GM12878 (cell line): ENCODE results near the gene ZNF43. TPM values are rescaled to one million over a fixed set of nuclear protein-coding genes. Genes with fewer than 3 reads are reported as not detected.

Experiments
- ATAC-seq: fragments of 200-7000 bp; cut with Tn5 transposase; 3 replicates; pipeline ENCODE4 v1.9.1; 2020; ENCODE audit warnings: mild to moderate bottlenecking, moderate library complexity
- BruUV-seq: library from RNA; stranded (reverse); fragments of 400-500 nt; replicated peaks from 2 replicates; lab custom pipeline; 2021; lab: Mats Ljungman, UMichigan
- CTCF ChIA-PET: fragments of 300-600 bp; sonication (Branson Sonifier 250); formaldehyde crosslinking; extraction: SDS; loops from one replicate; lab custom pipeline; 2021; ENCODE audit warnings: inconsistent platforms; lab: Yijun Ruan, JAX
- POLR2A ChIA-PET: fragments of 350-600 bp; formaldehyde crosslinking; extraction: SDS; loops from one replicate; lab custom pipeline; 2021; ENCODE audit warnings: inconsistent platforms; lab: Charles Lee
- RAD21 ChIA-PET: fragments of 300-600 bp; sonication (Branson Sonifier 250); formaldehyde crosslinking; loops from one replicate; lab custom pipeline; 2023; ENCODE audit warnings: antibody characterized with exemption; ENCODE audit not compliant: unreplicated experiment; lab: Charles Lee
- SMC1A ChIA-PET: fragments of 300-600 bp; sonication (Branson Sonifier 250); formaldehyde crosslinking; loops from one replicate; lab custom pipeline; 2023; ENCODE audit not compliant: unreplicated experiment, uncharacterized antibody; lab: Charles Lee
- DNase-seq: peaks from one replicate; pipeline ENCODE4 v3.0.0-alpha.2; 2011; ENCODE audit warnings: low read depth, low spot score
- FAIRE-seq: peaks from 3 replicates; lab custom pipeline; 2011; peaks lifted over from hg19 to GRCh38; lab: Jason Lieb, UNC
- H2AFZ ChIP-seq: 2 replicates; pipeline ENCODE4 v1.6.0; 2011; ENCODE audit warnings: low read depth, low read length, control low read depth; ENCODE audit not compliant: control insufficient read depth
- H3K27ac ChIP-seq: 2 replicates; pipeline ENCODE4 v1.5.1; 2011; ENCODE audit warnings: control low read depth; ENCODE audit not compliant: control insufficient read depth, insufficient read depth
- H3K27me3 ChIP-seq, 2 experiments: replicated peaks in 1 of 2; 2 replicates each; pipeline versions ENCODE4 v1.6.0 to v1.6.1; 2011; ENCODE audit warnings: low read length in 1 of 2; ENCODE audit not compliant: control insufficient read depth in 2 of 2, insufficient read depth in 2 of 2
- H3K36me3 ChIP-seq, 2 experiments: 2 replicates each; pipeline ENCODE4 v1.5.1; 2011; ENCODE audit warnings: low read length in 1 of 2; ENCODE audit not compliant: control insufficient read depth in 2 of 2, insufficient read depth in 2 of 2
- H3K4me1 ChIP-seq: 2 replicates; pipeline ENCODE4 v1.6.1; 2011; ENCODE audit warnings: mild to moderate bottlenecking, low read length, moderate library complexity, mixed read lengths; ENCODE audit not compliant: control insufficient read depth, insufficient read depth
- H3K4me2 ChIP-seq: 2 replicates; pipeline ENCODE4 v1.6.0; 2011; ENCODE audit warnings: control low read depth; ENCODE audit not compliant: control insufficient read depth, insufficient read depth
- H3K4me3 ChIP-seq: fragments of 200-600 bp; sonication (generic); 2 replicates; pipeline ENCODE4 v1.5.1; 2016
- H3K79me2 ChIP-seq: 2 replicates; pipeline ENCODE4 v1.6.0; 2011; ENCODE audit warnings: low read length; ENCODE audit not compliant: control insufficient read depth, insufficient read depth
- H3K9ac ChIP-seq: 2 replicates; pipeline ENCODE4 v1.8.0; 2011; ENCODE audit warnings: low read length, control low read depth, mixed read lengths; ENCODE audit not compliant: control insufficient read depth, insufficient read depth
- H3K9me3 ChIP-seq: replicated peaks from 3 replicates; pipeline ENCODE4 v1.5.1; 2011; ENCODE audit warnings: mild to moderate bottlenecking, low read length; ENCODE audit not compliant: control insufficient read depth, insufficient read depth
- H4K20me1 ChIP-seq: 2 replicates; pipeline ENCODE4 v1.6.0; 2011; ENCODE audit not compliant: control insufficient read depth, insufficient read depth
- CEBPB ChIP-seq, 2 experiments: fragments of 150-350 bp in 1 of 2; IDR thresholded peaks; 2 replicates each; pipeline ENCODE4 v1.6.1; 2012 to 2014; ENCODE audit warnings: low read depth in 2 of 2, low read length in 2 of 2, borderline replicate concordance in 1 of 2, inconsistent platforms in 1 of 2
- CHD4 ChIP-seq: fragments of 200-600 bp; sonication (generic); IDR thresholded peaks from 2 replicates; pipeline ENCODE4 v1.6.1; 2016; ENCODE audit warnings: mild to moderate bottlenecking
- DPF2 ChIP-seq: fragments of 450-650 bp; IDR thresholded peaks from 2 replicates; pipeline ENCODE4 v1.6.1; 2017; ENCODE audit warnings: mild to moderate bottlenecking
- HDAC6 ChIP-seq: fragments of 200-600 bp; sonication (generic); IDR thresholded peaks from one replicate; pipeline ENCODE4 v1.8.0; 2017; ENCODE audit warnings: antibody characterized with exemption; ENCODE audit not compliant: unreplicated experiment
- HDGF ChIP-seq: fragments of 450-650 bp; IDR thresholded peaks from 2 replicates; pipeline ENCODE4 v1.6.1; 2016; ENCODE audit warnings: antibody characterized with exemption
- IRF3 ChIP-seq: fragments of 450-650 bp; IDR thresholded peaks from 2 replicates; pipeline ENCODE4 v1.6.1; 2014; ENCODE audit warnings: mild to moderate bottlenecking
- JUNB ChIP-seq: IDR thresholded peaks from 2 replicates; pipeline ENCODE4 v1.6.1; 2016; ENCODE audit warnings: antibody characterized with exemption, mild to moderate bottlenecking
- LARP7 ChIP-seq: fragments of 450-650 bp; IDR thresholded peaks from 2 replicates; pipeline ENCODE4 v1.6.1; 2017; ENCODE audit warnings: mild to moderate bottlenecking
- MTA3 ChIP-seq: IDR thresholded peaks from 2 replicates; pipeline ENCODE4 v1.6.1; 2012; ENCODE audit warnings: low read length, inconsistent platforms, borderline replicate concordance
- NFIC ChIP-seq: IDR thresholded peaks from 2 replicates; pipeline ENCODE4 v1.6.1; 2012; ENCODE audit warnings: low read depth, mild to moderate bottlenecking, inconsistent platforms, low read length, moderate library complexity
- NFYA ChIP-seq: IDR thresholded peaks from 2 replicates; pipeline ENCODE4 v1.6.1; 2011; ENCODE audit warnings: low read depth, mild to moderate bottlenecking, low read length, improper control_type of control experiment, borderline replicate concordance
- NFYB ChIP-seq: IDR thresholded peaks from 2 replicates; pipeline ENCODE4 v1.6.1; 2011; ENCODE audit warnings: low read depth, mild to moderate bottlenecking, low read length, improper control_type of control experiment, moderate library complexity; ENCODE audit not compliant: insufficient read depth
- RUNX3 ChIP-seq: IDR thresholded peaks from 2 replicates; pipeline ENCODE4 v1.6.1; 2012; ENCODE audit warnings: low read length, inconsistent platforms
- SMC3 ChIP-seq: IDR thresholded peaks from 2 replicates; pipeline ENCODE4 v1.6.1; 2011; ENCODE audit warnings: low read length, improper control_type of control experiment, borderline replicate concordance
- YY1 ChIP-seq: IDR thresholded peaks from 2 replicates; pipeline ENCODE4 v1.6.1; 2011; ENCODE audit warnings: low read depth, mild to moderate bottlenecking, low read length
- ZNF217 ChIP-seq: fragments of 450-650 bp; IDR thresholded peaks from 2 replicates; pipeline ENCODE4 v1.6.1; 2017; ENCODE audit warnings: antibody characterized with exemption, mild to moderate bottlenecking
- WGBS: methylation state at CpG from one replicate; pipeline ENCODE4 v1.1.6; 2016; ENCODE audit warnings: low lambda C conversion rate; ENCODE audit not compliant: insufficient replicate concordance, insufficient coverage; ENCODE audit errors: missing lambda C conversion rate; 5-methylcytosine and 5-hydroxymethylcytosine counted together
- in situ Hi-C: fragments of 300-500 bp; cut with MboI; formaldehyde crosslinking; loops from 9 replicates; pipeline ENCODE4 v1.14.3; 2018; ENCODE audit warnings: mixed read lengths
- intact Hi-C: fragments of 100-400 bp; cut with micrococcal nuclease; formaldehyde crosslinking; loops from one replicate; pipeline ENCODE4 v1.14.2; 2022; ENCODE audit not compliant: unreplicated experiment
- polyA plus RNA-seq, 11 experiments: library from polyadenylated mRNA; depleted of rRNA in 4 of 11; unstranded in 6 of 11; stranded (reverse) in 5 of 11; fragments of >200 nt; fragmentation: Nextera tagmentation in 4 of 11; fragmentation: Illumina TruSeq in 1 of 11; extraction: Ambion mirVana in 4 of 11; extraction: Trizol in 1 of 11; gene quantifications; 1 replicate in 1 of 11; 2 replicates in 10 of 11; pipeline versions ENCODE4 v1.2.1 to v1.2.3, GENCODE V29; 2011 to 2016; ENCODE audit warnings: inconsistent platforms in 2 of 11, missing spikeins in 2 of 11, low read depth in 1 of 11
- total RNA-seq, 4 experiments: library from RNA; depleted of rRNA in 3 of 4; stranded (reverse); fragments of >200 nt in 3 of 4; fragmentation: Illumina TruSeq in 1 of 4; extraction: Trizol in 1 of 4; gene quantifications; 2 replicates each; pipeline versions ENCODE4 v1.2.1 to v1.2.3, GENCODE V29; 2013 to 2021
- TF ChIP-seq, protein P1 (sequence below): IDR thresholded peaks from 2 replicates; pipeline ENCODE4 v1.6.1; 2011; ENCODE audit warnings: mild to moderate bottlenecking, low read depth, low read length, moderate library complexity; ENCODE audit not compliant: insufficient replicate concordance

ZNF43 gene
- total and polyA plus RNA-seq, 10 of the 15 experiments (the other 5 are each of a cell fraction or from before 2014, with no cell fraction given), result 0.07 to 1.0 (median 0.38) TPM

DNA sequence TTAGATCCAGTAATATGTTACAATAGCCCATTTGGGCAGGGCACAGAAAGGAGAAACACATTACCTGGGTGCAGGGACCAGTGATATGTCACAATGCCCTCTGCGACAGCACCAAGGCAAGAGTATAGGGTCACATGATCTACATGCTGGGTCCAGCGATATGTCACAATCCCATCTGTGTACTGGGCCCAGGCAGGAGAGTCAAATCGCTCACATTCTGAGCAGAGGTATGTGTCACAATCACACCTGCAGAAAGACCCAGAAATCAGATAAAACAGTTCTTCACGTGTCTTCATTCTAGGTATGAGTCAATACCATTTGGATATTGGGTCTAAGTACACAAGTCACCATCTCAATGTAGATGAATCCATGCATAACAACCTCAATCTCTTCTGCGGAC is 7.1 kb upstream of the ZNF43 start:
- ATAC-seq, result no peak
- POLR2A ChIA-PET, result no interaction called here
- no peak for DNase-seq
- no TSS peak for BruUV-seq
- no peak for TF ChIP-seq DPF2
- no peak for TF ChIP-seq LARP7
- no peak for TF ChIP-seq NFYA
- TF ChIP-seq MTA3, result no peak
- no peak for TF ChIP-seq NFIC
- no peak for TF ChIP-seq CHD4
- TF ChIP-seq IRF3, result no peak
- TF ChIP-seq RUNX3, result no peak
- no peak for TF ChIP-seq SMC3
- TF ChIP-seq, protein P1, sequence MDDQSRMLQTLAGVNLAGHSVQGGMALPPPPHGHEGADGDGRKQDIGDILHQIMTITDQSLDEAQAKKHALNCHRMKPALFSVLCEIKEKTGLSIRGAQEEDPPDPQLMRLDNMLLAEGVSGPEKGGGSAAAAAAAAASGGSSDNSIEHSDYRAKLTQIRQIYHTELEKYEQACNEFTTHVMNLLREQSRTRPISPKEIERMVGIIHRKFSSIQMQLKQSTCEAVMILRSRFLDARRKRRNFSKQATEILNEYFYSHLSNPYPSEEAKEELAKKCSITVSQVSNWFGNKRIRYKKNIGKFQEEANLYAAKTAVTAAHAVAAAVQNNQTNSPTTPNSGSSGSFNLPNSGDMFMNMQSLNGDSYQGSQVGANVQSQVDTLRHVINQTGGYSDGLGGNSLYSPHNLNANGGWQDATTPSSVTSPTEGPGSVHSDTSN, result no peak
- TF ChIP-seq HDAC6, result no peak
- no peak for TF ChIP-seq YY1
- no peak for TF ChIP-seq ZNF217
- TF ChIP-seq CEBPB (IDR thresholded peaks at IDR 0.05; ENCODE audit: borderline replicate concordance in 1 of 2, low read depth in 2 of 2, low read length in 2 of 2), result no peak
- no peak for TF ChIP-seq HDGF
- TF ChIP-seq JUNB, result no peak
- TF ChIP-seq NFYB, result no peak
- TF ChIP-seq, all 136 proteins: peak for 0
- no peaks in the 10 kb centered on the region for H3K79me2 ChIP-seq
- no peaks in the 10 kb centered on the region for H3K4me1 ChIP-seq
- no peaks in the 10 kb centered on the region for H3K36me3 ChIP-seq
- H3K9me3 ChIP-seq, result peaks cover 4% of the 10 kb centered on the region; the same call in 1 of the 3 replicates
- H3K27me3 ChIP-seq, result no peaks in the 10 kb centered on the region
- H3K4me3 ChIP-seq, result no peak overlapping the region
- intact Hi-C loops, result no loop called here
- H2AFZ ChIP-seq, result no peak overlapping the region
- ChIA-PET SMC1A (no interaction called here), CTCF (no interaction called here), RAD21 (no interaction called here)
- no peak overlapping the region for H3K9ac ChIP-seq
- no peak for FAIRE-seq
- no peak overlapping the region for H3K27ac ChIP-seq
- WGBS, result 90% methylated on average over 5 of the region's 5 CpGs
- H4K20me1 ChIP-seq, result no peaks in the 10 kb centered on the region
- H3K4me2 ChIP-seq, result no peak overlapping the region
- in situ Hi-C loops, result no loop called here
